IMR-90 (cell line): ENCODE data around the gene ZMIZ2. TPM values are rescaled to one million over a fixed set of nuclear protein-coding genes. Genes with fewer than 3 reads are reported as not detected.
A peak's percentile ranks its signal among the peaks of the same experiment; 100 is the strongest.

Source experiments
- ATAC-seq: fragments of 200-7000 bp; cut with Tn5 transposase; 2 replicates; pipeline ENCODE4 v1.9.1; 2020; ENCODE audit warnings: low read depth, mild to moderate bottlenecking, moderate library complexity
- BruUV-seq: library from RNA; stranded (reverse); fragments of 400-500 nt; replicated peaks from 2 replicates; lab custom pipeline; 2021; lab: Mats Ljungman, UMichigan
- CTCF ChIA-PET: fragments of 300-600 bp; formaldehyde crosslinking; extraction: SDS; loops from one replicate; lab custom pipeline; 2021; ENCODE audit warnings: antibody characterized with exemption; lab: Yijun Ruan, JAX
- POLR2A ChIA-PET: fragments of 300-600 bp; sonication (Branson Sonifier 250); formaldehyde crosslinking; loops from one replicate; lab custom pipeline; 2022; ENCODE audit warnings: antibody characterized with exemption; ENCODE audit not compliant: unreplicated experiment; lab: Charles Lee
- DNase-seq: peaks from one replicate; pipeline ENCODE4 v3.0.0; 2013
- H2AFZ ChIP-seq: replicated peaks from 2 replicates; pipeline ENCODE3; 2013; ENCODE audit warnings: low read length, mild to moderate bottlenecking; ENCODE audit not compliant: poor library complexity
- H2AK5ac ChIP-seq: 2 replicates; pipeline ENCODE4 v1.6.1; 2013; ENCODE audit warnings: low read depth, low read length, inconsistent platforms
- H2AK9ac ChIP-seq: replicated peaks from 2 replicates; pipeline ENCODE3; 2013; ENCODE audit warnings: mild to moderate bottlenecking, low read depth, low read length, moderate library complexity; ENCODE audit not compliant: poor library complexity
- H2BK120ac ChIP-seq: 2 replicates; pipeline ENCODE4 v1.6.1; 2013; ENCODE audit warnings: low read depth, low read length, inconsistent platforms
- H2BK15ac ChIP-seq: 3 replicates; pipeline ENCODE4 v1.6.1; 2013; ENCODE audit warnings: low read depth, low read length, inconsistent platforms
- H2BK20ac ChIP-seq: 2 replicates; pipeline ENCODE4 v1.6.1; 2013; ENCODE audit warnings: low read depth, mild to moderate bottlenecking, inconsistent platforms, low read length, moderate library complexity
- H2BK5ac ChIP-seq: 2 replicates; pipeline ENCODE4 v1.6.1; 2013; ENCODE audit warnings: mild to moderate bottlenecking, low read depth, low read length, inconsistent platforms; ENCODE audit not compliant: poor library complexity, severe bottlenecking
- H3K14ac ChIP-seq: replicated peaks from 2 replicates; pipeline ENCODE4 v1.6.1; 2013; ENCODE audit warnings: low read depth, low read length, inconsistent platforms
- H3K18ac ChIP-seq: 2 replicates; pipeline ENCODE4 v1.6.1; 2013; ENCODE audit warnings: low read depth, low read length, control low read depth
- H3K23ac ChIP-seq: 2 replicates; pipeline ENCODE4 v1.6.1; 2013; ENCODE audit warnings: low read depth, low read length, inconsistent platforms
- H3K27ac ChIP-seq: 2 replicates; pipeline ENCODE4 v1.5.1; 2013; ENCODE audit warnings: mild to moderate bottlenecking, control low read depth, low read length; ENCODE audit not compliant: insufficient read depth
- H3K27me3 ChIP-seq: 2 replicates; pipeline ENCODE4 v1.6.1; 2013; ENCODE audit warnings: low read length; ENCODE audit not compliant: control insufficient read depth, insufficient read depth
- H3K36me3 ChIP-seq: 2 replicates; pipeline ENCODE4 v1.6.1; 2013; ENCODE audit warnings: low read length, mixed read lengths; ENCODE audit not compliant: control insufficient read depth, insufficient read depth
- H3K4ac ChIP-seq: 2 replicates; pipeline ENCODE4 v1.6.1; 2013; ENCODE audit warnings: low read depth, low read length, inconsistent platforms
- H3K4me1 ChIP-seq: 2 replicates; pipeline ENCODE4 v1.6.1; 2013; ENCODE audit warnings: low read length, mixed read lengths; ENCODE audit not compliant: control insufficient read depth, insufficient read depth
- H3K4me2 ChIP-seq: 2 replicates; pipeline ENCODE4 v1.6.1; 2013; ENCODE audit warnings: low read depth, mild to moderate bottlenecking, control low read depth, low read length, moderate library complexity
- H3K4me3 ChIP-seq: 2 replicates; pipeline ENCODE4 v1.5.1; 2013; ENCODE audit warnings: low read depth, mild to moderate bottlenecking, control low read depth, low read length, moderate library complexity; ENCODE audit not compliant: insufficient read depth
- H3K56ac ChIP-seq: 2 replicates; pipeline ENCODE4 v1.6.1; 2013; ENCODE audit warnings: low read length, inconsistent platforms; ENCODE audit not compliant: insufficient read depth; ENCODE audit errors: extremely low read depth
- H3K79me1 ChIP-seq, 2 experiments: 2 replicates each; pipeline ENCODE4 v1.6.1; 2013; ENCODE audit warnings: low read length in 2 of 2, inconsistent platforms in 1 of 2, low read depth in 1 of 2
- H3K9ac ChIP-seq: 2 replicates; pipeline ENCODE4 v1.6.1; 2013; ENCODE audit warnings: low read depth, low read length, control low read depth
- H3K9me1 ChIP-seq: 2 replicates; pipeline ENCODE4 v1.6.1; 2013; ENCODE audit warnings: low read length, inconsistent platforms; ENCODE audit not compliant: insufficient read depth
- H3K9me3 ChIP-seq: 2 replicates; pipeline ENCODE4 v1.6.1; 2013; ENCODE audit warnings: low read length; ENCODE audit not compliant: control insufficient read depth, insufficient read depth
- H4K20me1 ChIP-seq: 2 replicates; pipeline ENCODE4 v1.6.1; 2013; ENCODE audit warnings: low read length, inconsistent platforms; ENCODE audit not compliant: insufficient read depth
- H4K5ac ChIP-seq: 2 replicates; pipeline ENCODE4 v1.6.1; 2013; ENCODE audit warnings: mild to moderate bottlenecking, low read depth, low read length, control low read depth
- H4K8ac ChIP-seq, 2 experiments: 2 replicates each; pipeline ENCODE4 v1.6.1; 2013; ENCODE audit warnings: low read depth in 2 of 2, low read length in 2 of 2, control low read depth in 1 of 2, inconsistent platforms in 1 of 2
- H4K91ac ChIP-seq: 2 replicates; pipeline ENCODE4 v1.6.1; 2013; ENCODE audit warnings: low read depth, low read length, inconsistent platforms; ENCODE audit not compliant: insufficient read depth
- BHLHE40 ChIP-seq: fragments of 150-350 bp; IDR thresholded peaks from 2 replicates; pipeline ENCODE4 v1.6.1; 2016; ENCODE audit warnings: mild to moderate bottlenecking, low read depth, low read length
- CEBPB ChIP-seq: IDR thresholded peaks from 2 replicates; pipeline ENCODE4 v1.6.1; 2012; ENCODE audit warnings: low read depth, low read length, improper control_type of control experiment
- CHD1 ChIP-seq: IDR thresholded peaks from 2 replicates; pipeline ENCODE4 v1.6.1; 2012; ENCODE audit warnings: low read depth, low read length, improper control_type of control experiment
- CTCF ChIP-seq: conservative IDR thresholded peaks from 2 replicates; pipeline ENCODE4 v1.5.1; 2012; ENCODE audit warnings: mild to moderate bottlenecking, low read depth, low read length, improper control_type of control experiment
- ELK1 ChIP-seq: fragments of 150-350 bp; IDR thresholded peaks from 2 replicates; pipeline ENCODE4 v1.6.1; 2016; ENCODE audit warnings: low read depth, mild to moderate bottlenecking, low read length, moderate library complexity, borderline replicate concordance
- FOS ChIP-seq: fragments of 150-350 bp; IDR thresholded peaks from 2 replicates; pipeline ENCODE4 v1.6.1; 2016; ENCODE audit warnings: low read depth, low read length
- MAFK ChIP-seq: IDR thresholded peaks from 2 replicates; pipeline ENCODE4 v1.6.1; 2012; ENCODE audit warnings: low read depth, low read length, improper control_type of control experiment
- MAZ ChIP-seq: IDR thresholded peaks from 2 replicates; pipeline ENCODE4 v1.6.1; 2012; ENCODE audit warnings: low read depth, mild to moderate bottlenecking, low read length, improper control_type of control experiment, moderate library complexity, borderline replicate concordance
- MXI1 ChIP-seq: IDR thresholded peaks from 2 replicates; pipeline ENCODE4 v1.6.1; 2012; ENCODE audit warnings: low read depth, mild to moderate bottlenecking, low read length, moderate library complexity, borderline replicate concordance
- NFE2L2 ChIP-seq: fragments of 150-350 bp; IDR thresholded peaks from 2 replicates; pipeline ENCODE4 v1.6.1; 2016; ENCODE audit warnings: low read depth, mild to moderate bottlenecking, low read length
- POLR2A ChIP-seq: IDR thresholded peaks from 2 replicates; pipeline ENCODE4 v1.6.1; 2012; ENCODE audit warnings: mild to moderate bottlenecking, low read depth, low read length
- RAD21 ChIP-seq: IDR thresholded peaks from 2 replicates; pipeline ENCODE4 v1.6.1; 2012; ENCODE audit warnings: low read length, improper control_type of control experiment
- RCOR1 ChIP-seq: IDR thresholded peaks from 2 replicates; pipeline ENCODE4 v1.6.1; 2012; ENCODE audit warnings: mild to moderate bottlenecking, low read length, improper control_type of control experiment; ENCODE audit not compliant: insufficient replicate concordance
- RFX5 ChIP-seq: IDR thresholded peaks from 2 replicates; pipeline ENCODE4 v1.8.0; 2012; ENCODE audit warnings: low read depth, mild to moderate bottlenecking, low read length, moderate library complexity
- SMC3 ChIP-seq: fragments of 150-350 bp; IDR thresholded peaks from 2 replicates; pipeline ENCODE4 v1.6.1; 2016; ENCODE audit warnings: low read depth, mild to moderate bottlenecking, antibody characterized with exemption, low read length, moderate library complexity
- USF2 ChIP-seq: fragments of 150-350 bp; IDR thresholded peaks from 2 replicates; pipeline ENCODE4 v1.6.1; 2017; ENCODE audit warnings: mild to moderate bottlenecking, antibody characterized with exemption, low read length, low read depth
- WGBS, 2 experiments: methylation state at CpG; one replicate each; pipeline versions ENCODE4 v1.1.5 to v1.1.7; 2013; ENCODE audit warnings: missing lambda C conversion rate in 2 of 2; ENCODE audit not compliant: insufficient read length in 1 of 2; ENCODE audit errors: extremely low coverage in 2 of 2; 5-methylcytosine and 5-hydroxymethylcytosine counted together
- dilution Hi-C: fragments of 300-500 bp; cut with HindIII; formaldehyde crosslinking; loops from one replicate; pipeline ENCODE4 v1.14.3; 2018; ENCODE audit warnings: low sequenced_read_pairs; ENCODE audit not compliant: unreplicated experiment
- in situ Hi-C: fragments of 300-500 bp; cut with MboI; formaldehyde crosslinking; loops from 3 replicates; pipeline ENCODE4 v1.14.3; 2019; ENCODE audit warnings: low sequenced_read_pairs, inconsistent platforms, mixed read lengths
- intact Hi-C: fragments of 100-400 bp; cut with micrococcal nuclease; formaldehyde crosslinking; loops from 2 replicates; pipeline ENCODE4 v1.10.0; 2022
- polyA plus RNA-seq, 3 experiments: library from polyadenylated mRNA; depleted of rRNA; stranded (reverse); fragments of >200 nt; gene quantifications; 2 replicates each; pipeline ENCODE4 v1.2.3, GENCODE V29; 2012; ENCODE audit warnings: low replicate concordance in 1 of 3
- total RNA-seq: library from RNA; depleted of rRNA; stranded (reverse); fragments of >200 nt; gene quantifications from 2 replicates; pipeline ENCODE4 v1.2.3, GENCODE V29; 2012

The ZMIZ2 gene
- total and polyA plus RNA-seq, 2 of the 4 experiments (the other 2 are of a cell fraction): 3.0 to 24.0 TPM

- H3K4ac ChIP-seq: no peak overlapping the region
- no peak overlapping the region for H3K9ac ChIP-seq
- H3K27ac ChIP-seq: no peak overlapping the region
- no peak overlapping the region for H4K5ac ChIP-seq
- H2AFZ ChIP-seq: no peak overlapping the region
- intact Hi-C loops (no loop called here), dilution Hi-C loops (no loop called here), in situ Hi-C loops (no loop called here)
- CTCF ChIA-PET: no interaction called here
- peaks cover 2% of the 10 kb centered on the region; the same call in 1 of the 2 replicates for H3K9me3 ChIP-seq
- peaks cover 0 to 9% of the 10 kb centered on the region in 2 experiments; a peak in 2 of 4 replicates for H3K79me1 ChIP-seq
- ATAC-seq (no peak), DNase-seq (no peak)
- H4K8ac ChIP-seq: no peak overlapping the region
- no TSS peak for BruUV-seq
- H4K91ac ChIP-seq: no peak overlapping the region
- H2BK15ac ChIP-seq: no peak overlapping the region
- H3K36me3 ChIP-seq: peaks cover 15% of the 10 kb centered on the region
- WGBS, 2 experiments: no CpG with 5 or more reads among the region's 3 CpGs
- H3K14ac ChIP-seq: no peak overlapping the region
- H3K23ac ChIP-seq: no peak overlapping the region
- POLR2A ChIA-PET: no interaction called here
- no peak overlapping the region for H3K56ac ChIP-seq
- H2AK9ac ChIP-seq: peak overlapping the region; percentile 62
- peaks cover 6% of the 10 kb centered on the region for H4K20me1 ChIP-seq
- peaks cover 33% of the 10 kb centered on the region for H3K4me1 ChIP-seq
- TF ChIP-seq RAD21: no peak
- TF ChIP-seq NFE2L2: no peak
- TF ChIP-seq MXI1: no peak
- TF ChIP-seq FOS: no peak
- no peak for TF ChIP-seq CTCF
- TF ChIP-seq MAZ: no peak
- no peak for TF ChIP-seq CEBPB
- TF ChIP-seq BHLHE40: no peak
- TF ChIP-seq MAFK: no peak
- no peak for TF ChIP-seq POLR2A
- TF ChIP-seq RCOR1: no peak
- TF ChIP-seq RFX5: no peak
- no peak for TF ChIP-seq CHD1
- no peak for TF ChIP-seq USF2
- TF ChIP-seq SMC3: no peak
- TF ChIP-seq ELK1: no peak
- H2BK5ac ChIP-seq: no peak overlapping the region
- no peak overlapping the region for H3K4me2 ChIP-seq
- H2AK5ac ChIP-seq: peak overlapping the region; percentile 90
- no peak overlapping the region for H3K4me3 ChIP-seq
- no peak overlapping the region for H2BK120ac ChIP-seq
- no peak overlapping the region for H3K18ac ChIP-seq
- peaks cover 23% of the 10 kb centered on the region for H3K9me1 ChIP-seq
- no peak overlapping the region for H2BK20ac ChIP-seq
- H3K27me3 ChIP-seq: no peaks in the 10 kb centered on the region; the same call in 1 of the 2 replicates
These were observed 22.7 kb downstream of the ZMIZ2 start for GRCh38 chr7:44771358-44771757.
